ENCODE measurements around the gene STXBP1.

The STXBP1 gene

DNA sequence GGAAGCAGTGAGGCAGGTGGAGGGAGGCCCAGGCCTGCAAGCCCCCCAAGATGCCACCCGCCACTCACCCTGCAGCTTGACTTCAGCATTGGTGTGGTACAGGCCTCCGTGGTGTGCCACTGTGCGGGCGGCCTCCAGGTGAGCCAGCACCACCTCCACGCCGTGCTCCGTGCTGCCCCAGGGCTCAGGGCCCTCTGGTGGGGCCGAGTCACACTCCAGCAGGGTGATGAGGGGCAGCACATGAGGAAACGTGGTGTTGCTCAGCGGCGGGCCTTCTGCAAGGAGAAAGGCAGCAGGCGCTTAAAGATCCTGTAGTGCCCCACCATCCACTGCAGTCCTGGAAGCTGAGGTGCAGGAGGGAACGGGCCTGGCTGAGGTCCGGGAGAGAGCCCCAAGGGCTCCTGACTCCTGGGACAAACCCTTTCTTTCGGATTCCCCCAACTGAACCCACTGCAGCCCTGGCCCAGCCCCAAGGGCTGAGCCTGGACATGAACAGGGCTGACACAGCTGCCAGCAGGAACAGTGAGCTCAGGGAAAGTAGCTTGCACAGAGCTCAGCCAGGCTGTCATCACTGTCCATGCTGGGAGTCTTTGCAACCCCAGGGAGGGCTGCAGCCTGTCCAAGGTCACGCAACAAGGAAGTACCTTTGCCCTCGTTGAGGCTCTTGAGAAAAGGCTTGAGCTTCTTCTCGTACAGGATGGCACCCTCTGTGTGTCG lies 127.7 kb downstream of the STXBP1 start:
- no peak for DNase-seq

DNA sequence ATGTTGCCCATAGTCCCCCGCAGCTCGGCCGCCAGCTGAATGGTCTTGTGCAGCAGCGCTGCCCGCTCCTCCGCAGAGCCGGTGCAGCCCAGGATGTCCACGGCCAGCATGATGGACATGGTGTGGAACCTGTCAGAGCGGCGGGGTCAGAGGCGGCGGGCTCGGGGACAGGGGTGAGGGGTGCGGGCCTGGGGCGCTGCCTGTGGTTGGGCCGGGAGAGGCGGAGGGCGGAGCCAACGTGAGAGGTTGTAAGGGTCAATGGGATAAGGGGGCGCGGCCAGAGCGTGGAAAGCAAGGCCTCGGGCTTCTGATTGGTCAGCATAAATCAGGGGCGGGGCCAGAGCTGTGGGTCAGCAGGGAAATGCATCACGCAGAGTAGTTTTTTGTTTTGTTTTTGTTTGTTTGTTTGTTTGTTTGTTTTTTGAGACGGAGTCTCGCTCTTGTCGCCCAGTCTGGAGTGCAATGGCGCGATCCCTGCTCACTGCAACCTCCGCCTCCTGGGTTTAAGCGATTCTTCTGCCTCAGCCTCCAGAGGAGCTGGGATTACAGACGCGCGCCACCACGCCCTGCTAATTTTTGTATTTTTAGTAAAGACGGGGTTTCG lies 129.9 kb downstream of the STXBP1 start:
- DNase-seq: no peak
